ENCODE measurements around the gene ITGAV. TPM values are rescaled to one million over a fixed set of nuclear protein-coding genes. Genes with fewer than 3 reads are reported as not detected.

ITGAV gene
- total and polyA plus RNA-seq, 2 donors from 2014 or later = 26.3 to 99.0 TPM

DNA sequence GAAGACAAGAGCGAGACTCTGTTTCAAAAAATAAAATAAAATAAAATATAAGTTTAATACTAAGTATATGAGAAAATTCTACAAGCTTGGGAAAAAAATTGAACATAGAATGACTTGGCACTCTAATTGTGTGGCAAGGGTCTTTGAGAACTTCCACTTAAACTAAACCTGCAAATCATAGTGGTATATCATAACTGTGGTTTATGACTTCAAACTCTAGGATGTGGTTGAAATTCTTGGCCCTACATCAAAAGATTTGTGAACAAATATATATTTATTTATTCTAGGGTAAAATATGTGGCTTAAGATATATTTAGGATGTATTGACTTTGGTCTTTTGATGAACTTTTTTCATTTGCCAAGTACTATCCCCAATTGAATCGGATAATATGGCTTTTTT is 100.9 kb downstream of the ITGAV start:
- TF ChIP-seq, protein P1, sequence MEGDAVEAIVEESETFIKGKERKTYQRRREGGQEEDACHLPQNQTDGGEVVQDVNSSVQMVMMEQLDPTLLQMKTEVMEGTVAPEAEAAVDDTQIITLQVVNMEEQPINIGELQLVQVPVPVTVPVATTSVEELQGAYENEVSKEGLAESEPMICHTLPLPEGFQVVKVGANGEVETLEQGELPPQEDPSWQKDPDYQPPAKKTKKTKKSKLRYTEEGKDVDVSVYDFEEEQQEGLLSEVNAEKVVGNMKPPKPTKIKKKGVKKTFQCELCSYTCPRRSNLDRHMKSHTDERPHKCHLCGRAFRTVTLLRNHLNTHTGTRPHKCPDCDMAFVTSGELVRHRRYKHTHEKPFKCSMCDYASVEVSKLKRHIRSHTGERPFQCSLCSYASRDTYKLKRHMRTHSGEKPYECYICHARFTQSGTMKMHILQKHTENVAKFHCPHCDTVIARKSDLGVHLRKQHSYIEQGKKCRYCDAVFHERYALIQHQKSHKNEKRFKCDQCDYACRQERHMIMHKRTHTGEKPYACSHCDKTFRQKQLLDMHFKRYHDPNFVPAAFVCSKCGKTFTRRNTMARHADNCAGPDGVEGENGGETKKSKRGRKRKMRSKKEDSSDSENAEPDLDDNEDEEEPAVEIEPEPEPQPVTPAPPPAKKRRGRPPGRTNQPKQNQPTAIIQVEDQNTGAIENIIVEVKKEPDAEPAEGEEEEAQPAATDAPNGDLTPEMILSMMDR (IDR thresholded peaks at IDR 0.05; ENCODE audit: borderline replicate concordance, extremely low read depth, insufficient read depth) = no peak
- no peaks in the 10 kb centered on the region for H3K4me1 ChIP-seq (ENCODE audit: control insufficient read depth in 2 of 3, insufficient read depth in 2 of 3, low read depth in 1 of 3, low read length in 3 of 3)
- no peaks in the 10 kb centered on the region for H3K27me3 ChIP-seq (ENCODE audit: control insufficient read depth, insufficient read depth, low read length)
- no peak for FAIRE-seq
- DNase-seq = no peak
- no peak overlapping the region for H3K27ac ChIP-seq (ENCODE audit: low read depth in 2 of 2, low read length in 2 of 2)
- no peak overlapping the region for H3K4me3 ChIP-seq (ENCODE audit: low read length in 3 of 3)
- intact Hi-C loops (cut with DNase I) = no loop called here
- H3K9me3 ChIP-seq (ENCODE audit: control insufficient read depth in 2 of 3, insufficient read depth in 1 of 3, low read length in 3 of 3) = peaks cover 0 to 5% (median 0%) of the 10 kb centered on the region in 3 donors
- H3K9ac ChIP-seq (ENCODE audit: low read length in 3 of 3) = no peak overlapping the region
- no peaks in the 10 kb centered on the region for H3K36me3 ChIP-seq (ENCODE audit: control insufficient read depth in 2 of 3, insufficient read depth in 3 of 3, low read length in 3 of 3)

DNA sequence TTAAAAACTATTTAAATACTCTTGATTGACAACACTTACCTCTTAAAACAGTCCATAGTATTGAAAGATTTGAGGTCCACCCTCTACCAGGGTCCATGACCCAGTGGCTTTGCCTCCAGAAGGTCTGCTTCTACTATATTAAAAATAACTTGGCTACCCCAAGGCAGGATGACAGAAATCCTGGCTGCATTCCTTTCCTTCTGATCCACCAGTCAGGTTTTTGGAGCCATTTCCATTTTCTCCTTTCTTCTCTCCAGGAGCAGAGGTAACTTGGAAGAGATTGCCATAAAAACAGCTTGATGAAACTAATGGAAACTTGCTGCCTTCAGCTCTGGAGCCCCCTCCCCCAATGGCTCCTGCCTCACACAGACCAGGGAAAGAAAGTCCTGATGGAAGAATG is 101.4 kb downstream of the ITGAV start:
- Histone ChIP-seq H3K27ac (ENCODE audit: low read depth in 2 of 2, low read length in 2 of 2) (no peak overlapping the region), H3K9ac (ENCODE audit: low read length in 3 of 3) (no peak overlapping the region), H3K9me3 (ENCODE audit: control insufficient read depth in 2 of 3, insufficient read depth in 1 of 3, low read length in 3 of 3) (peaks cover 0 to 5% (median 0%) of the 10 kb centered on the region in 3 donors), H3K27me3 (ENCODE audit: control insufficient read depth, insufficient read depth, low read length) (no peaks in the 10 kb centered on the region), H3K36me3 (ENCODE audit: control insufficient read depth in 2 of 3, insufficient read depth in 3 of 3, low read length in 3 of 3) (no peaks in the 10 kb centered on the region), H3K4me1 (ENCODE audit: control insufficient read depth in 2 of 3, insufficient read depth in 2 of 3, low read depth in 1 of 3, low read length in 3 of 3) (no peaks in the 10 kb centered on the region), H3K4me3 (ENCODE audit: low read length in 3 of 3) (no peak overlapping the region)
- no peak for DNase-seq
- FAIRE-seq = no peak
- TF ChIP-seq, protein P1 (IDR thresholded peaks at IDR 0.05; ENCODE audit: borderline replicate concordance, extremely low read depth, insufficient read depth) = no peak
- intact Hi-C loops (cut with DNase I) = no loop called here

DNA sequence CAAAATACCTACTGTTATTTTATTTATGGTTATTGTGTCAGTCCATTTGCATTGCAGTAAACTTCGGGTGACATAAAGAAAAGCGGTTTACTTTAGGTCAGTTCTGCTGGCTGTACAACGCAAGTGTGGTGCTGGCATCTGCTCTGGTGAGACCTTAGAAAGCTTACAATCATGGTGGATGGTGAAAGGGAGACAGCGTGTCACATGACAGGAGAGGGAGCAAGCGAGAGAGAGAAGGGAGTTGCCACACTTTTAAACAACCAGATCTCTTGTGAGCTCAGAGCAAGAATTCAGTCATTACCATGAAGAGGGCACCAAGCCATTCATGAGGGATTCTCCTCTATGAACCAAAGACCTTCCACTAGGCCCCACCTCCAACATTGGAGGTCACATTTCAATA is 102.0 kb downstream of the ITGAV start:
- H3K9me3 ChIP-seq (ENCODE audit: control insufficient read depth in 2 of 3, insufficient read depth in 1 of 3, low read length in 3 of 3) = peaks cover 0 to 5% (median 0%) of the 10 kb centered on the region in 3 donors
- no peaks in the 10 kb centered on the region for H3K4me1 ChIP-seq (ENCODE audit: control insufficient read depth in 2 of 3, insufficient read depth in 2 of 3, low read depth in 1 of 3, low read length in 3 of 3)
- intact Hi-C loops (cut with DNase I) = no loop called here
- H3K27ac ChIP-seq (ENCODE audit: low read depth in 2 of 2, low read length in 2 of 2) = no peak overlapping the region
- TF ChIP-seq, protein P1 (IDR thresholded peaks at IDR 0.05; ENCODE audit: borderline replicate concordance, extremely low read depth, insufficient read depth) = no peak
- no peak overlapping the region for H3K4me3 ChIP-seq (ENCODE audit: low read length in 3 of 3)
- no peaks in the 10 kb centered on the region for H3K36me3 ChIP-seq (ENCODE audit: control insufficient read depth in 2 of 3, insufficient read depth in 3 of 3, low read length in 3 of 3)
- DNase-seq = no peak
- no peak overlapping the region for H3K9ac ChIP-seq (ENCODE audit: low read length in 3 of 3)
- no peak for FAIRE-seq
- no peaks in the 10 kb centered on the region for H3K27me3 ChIP-seq (ENCODE audit: control insufficient read depth, insufficient read depth, low read length)

DNA sequence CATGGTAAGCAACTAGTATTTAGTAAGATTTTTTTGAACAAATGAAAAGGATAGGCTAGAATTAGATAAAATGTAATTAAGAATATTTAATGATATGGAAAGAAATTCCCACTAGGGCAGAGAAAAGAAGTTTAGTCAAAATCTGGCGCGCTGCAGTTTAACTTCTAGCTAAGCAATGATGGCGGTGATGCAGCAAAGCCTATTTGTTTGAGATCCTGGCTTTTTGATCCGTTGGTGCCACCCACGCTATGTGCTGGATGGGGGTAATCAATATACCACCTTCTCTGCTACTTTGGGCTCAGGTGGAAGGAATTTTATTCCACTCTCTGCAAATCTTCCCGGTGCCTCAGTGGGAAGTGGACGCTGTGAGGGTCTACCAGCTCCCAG is 103.6 kb downstream of the ITGAV start:
- Histone ChIP-seq H3K27me3 (ENCODE audit: control insufficient read depth, insufficient read depth, low read length) (no peaks in the 10 kb centered on the region), H3K9ac (ENCODE audit: low read length in 3 of 3) (peak overlapping the region in 2 of 3 donors; percentile 38 to 63), H3K27ac (ENCODE audit: low read depth in 2 of 2, low read length in 2 of 2) (no peak overlapping the region), H3K4me3 (ENCODE audit: low read length in 3 of 3) (peak overlapping the region; percentile 35 to 75 (median 55)), H3K4me1 (ENCODE audit: control insufficient read depth in 2 of 3, insufficient read depth in 2 of 3, low read depth in 1 of 3, low read length in 3 of 3) (no peaks in the 10 kb centered on the region), H3K36me3 (ENCODE audit: control insufficient read depth in 2 of 3, insufficient read depth in 3 of 3, low read length in 3 of 3) (no peaks in the 10 kb centered on the region), H3K9me3 (ENCODE audit: control insufficient read depth in 2 of 3, insufficient read depth in 1 of 3, low read length in 3 of 3) (no peaks in the 10 kb centered on the region)
- TF ChIP-seq, protein P1 (IDR thresholded peaks at IDR 0.05; ENCODE audit: borderline replicate concordance, extremely low read depth, insufficient read depth) = no peak
- FAIRE-seq (no peak), DNase-seq (no peak)
- intact Hi-C loops (cut with DNase I) = no loop called here

Measured in kidney (tissue), 14 donors.